GM21381 (cell line): Measurements from ENCODE around the gene KRT36.

Source experiments
- ATAC-seq: cut with Tn5 transposase; IDR thresholded peaks from one replicate; pipeline ENCODE4 v1.9.1; 2021; ENCODE audit warnings: mild to moderate bottlenecking, moderate library complexity; ENCODE audit not compliant: unreplicated experiment

KRT36 gene

DNA sequence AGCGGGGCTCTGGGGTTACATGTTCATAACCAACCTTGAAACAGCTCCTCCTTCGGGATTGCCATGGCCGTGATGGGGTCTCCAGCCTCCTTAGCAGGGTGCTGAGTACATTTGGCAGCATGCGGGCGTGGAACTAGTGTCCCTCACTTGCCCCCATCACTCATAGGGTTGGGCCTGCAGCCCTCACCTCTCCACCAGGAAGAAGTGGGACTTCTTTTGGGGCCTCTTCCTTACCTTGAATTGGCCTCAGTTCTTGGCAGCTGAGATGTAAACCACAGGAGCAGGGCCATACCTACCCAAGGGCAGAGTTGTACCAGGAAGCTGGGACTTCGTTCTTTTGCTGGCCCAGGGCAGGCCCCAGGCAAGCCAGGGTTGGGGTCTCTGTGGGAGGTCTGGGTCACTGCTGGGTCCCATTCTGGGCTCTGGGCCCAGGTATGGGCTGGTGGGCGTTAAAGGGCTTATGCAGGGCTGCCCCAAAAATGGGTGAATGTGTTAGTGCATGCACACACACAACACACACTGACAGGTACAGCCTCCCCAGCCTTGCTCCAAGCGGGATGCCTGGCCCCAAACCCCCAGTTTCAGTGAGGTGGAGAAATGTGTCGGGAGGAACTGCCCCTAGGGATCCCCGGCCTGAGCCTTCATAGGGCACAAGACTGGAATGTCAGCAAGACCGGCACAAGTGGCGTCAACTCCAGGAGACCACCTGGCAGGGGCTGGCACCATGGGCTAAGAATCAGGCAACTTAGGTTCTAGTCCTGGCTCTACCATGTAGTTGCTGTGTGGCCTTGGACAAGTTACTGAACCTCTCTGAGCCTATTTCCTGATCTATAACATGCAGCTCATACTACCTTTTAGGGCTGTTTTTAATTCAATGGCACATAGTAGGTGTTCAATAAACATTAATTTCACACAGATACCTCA, 32.9 kb upstream of the KRT36 start:
- ATAC-seq: no peak

GRCh38 chr17:41521574-41522261, 32.0 kb upstream of the KRT36 start:
- no peak for ATAC-seq

GRCh38 chr17:41520821-41521521, 31.3 kb upstream of the KRT36 start:
- no peak for ATAC-seq

DNA sequence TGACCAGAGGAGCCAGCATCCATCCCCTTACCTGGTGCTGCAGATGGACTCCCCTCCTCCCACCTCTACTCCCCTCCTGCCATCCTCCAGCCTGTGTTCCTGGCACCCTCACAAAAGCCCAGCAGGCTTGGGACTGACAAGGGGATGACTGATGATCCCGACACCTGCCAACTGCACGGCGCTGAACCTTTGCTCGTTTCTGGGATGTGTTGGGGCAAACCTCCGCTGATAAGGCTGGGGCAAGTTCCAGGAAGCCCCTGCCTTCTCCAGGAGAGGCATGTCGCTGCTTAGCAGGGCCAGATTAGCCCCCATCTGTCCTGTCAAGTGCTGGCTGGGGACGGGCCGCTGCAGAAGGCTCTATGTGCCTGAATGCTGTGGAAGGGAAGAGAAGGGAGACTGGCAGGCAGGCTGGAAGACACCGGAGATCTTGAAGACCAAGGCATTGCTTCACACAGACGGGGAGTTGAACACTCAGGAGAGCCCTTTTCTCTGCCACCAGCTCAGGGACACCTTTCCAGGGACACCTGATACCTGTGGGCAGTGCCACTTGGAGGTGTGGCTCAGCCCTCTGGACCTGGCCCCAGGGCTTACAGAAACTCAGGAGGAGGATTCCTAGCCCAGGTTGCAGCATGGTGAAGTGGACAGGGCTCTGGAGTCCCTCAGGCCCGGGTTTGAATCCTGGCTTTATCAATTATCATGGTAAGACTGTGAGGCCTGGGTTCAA, 30.0 kb upstream of the KRT36 start:
- no peak for ATAC-seq

DNA sequence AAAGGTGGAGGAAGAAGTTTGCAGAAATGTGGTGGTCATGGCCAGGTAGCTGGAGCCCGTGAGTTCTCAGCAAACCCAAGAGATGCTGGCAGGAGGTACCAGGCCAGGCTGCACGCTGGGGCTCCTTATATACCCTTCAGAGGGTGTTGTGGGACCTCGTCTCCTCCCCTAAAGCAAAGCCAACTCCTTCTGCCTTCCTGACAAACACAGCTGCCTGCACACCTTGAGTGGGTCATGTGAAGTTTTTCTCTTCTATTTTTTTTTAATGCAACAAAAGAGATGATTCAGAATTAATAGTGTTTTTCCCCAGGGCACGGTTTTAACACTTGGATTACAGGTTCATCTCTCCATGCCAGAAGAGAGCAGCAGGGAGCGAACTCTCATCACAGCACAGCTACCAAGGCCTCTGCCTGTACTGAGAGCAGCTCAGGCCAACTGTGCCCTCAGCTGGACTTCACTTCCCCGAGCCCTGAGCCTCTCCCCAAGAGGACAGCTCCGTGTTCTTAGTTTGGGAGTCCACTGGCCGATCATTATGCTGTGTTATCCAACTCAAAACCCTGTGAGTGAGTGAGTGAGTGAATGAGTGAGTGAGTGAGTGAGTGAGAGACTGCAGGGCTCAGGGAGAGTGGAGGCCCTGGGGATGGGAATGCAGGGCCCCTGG, 29.2 kb upstream of the KRT36 start, which contains the start of gene KRT15:
TSS of gene KRT15 (minus strand) at position 102 of the 661 bp plus-strand sequence. CDS start at position 39, 63 bp downstream.
- ATAC-seq: no peak

- no peak for ATAC-seq
Observed at GRCh38 chr17:41518031-41518430, 28.3 kb upstream of the KRT36 start.

DNA sequence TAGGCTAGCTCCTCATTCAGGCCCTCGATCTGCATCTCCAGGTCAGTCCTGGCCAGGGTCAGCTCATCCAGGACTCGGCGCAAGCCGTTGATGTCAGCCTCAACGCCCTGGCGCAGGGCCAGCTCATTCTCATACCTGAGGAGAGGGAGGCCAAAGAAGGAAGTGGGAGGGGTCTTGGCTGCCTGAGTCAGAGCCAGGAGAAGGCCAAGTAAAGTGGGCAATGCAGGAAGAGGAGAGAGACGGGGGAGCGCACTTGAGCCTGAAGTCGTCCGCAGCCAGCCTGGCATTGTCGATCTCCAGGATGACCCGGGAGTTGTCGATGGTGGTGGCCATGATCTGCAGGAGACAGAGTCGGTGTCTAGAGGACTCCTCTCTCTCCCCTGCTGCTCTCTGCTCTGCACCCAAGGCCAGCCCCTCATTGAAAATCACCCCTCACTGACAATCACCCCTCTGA, 27.1 kb upstream of the KRT36 start:
- ATAC-seq: no peak

GRCh38 chr17:41516147-41516829, 26.6 kb upstream of the KRT36 start:
- no peak for ATAC-seq

DNA sequence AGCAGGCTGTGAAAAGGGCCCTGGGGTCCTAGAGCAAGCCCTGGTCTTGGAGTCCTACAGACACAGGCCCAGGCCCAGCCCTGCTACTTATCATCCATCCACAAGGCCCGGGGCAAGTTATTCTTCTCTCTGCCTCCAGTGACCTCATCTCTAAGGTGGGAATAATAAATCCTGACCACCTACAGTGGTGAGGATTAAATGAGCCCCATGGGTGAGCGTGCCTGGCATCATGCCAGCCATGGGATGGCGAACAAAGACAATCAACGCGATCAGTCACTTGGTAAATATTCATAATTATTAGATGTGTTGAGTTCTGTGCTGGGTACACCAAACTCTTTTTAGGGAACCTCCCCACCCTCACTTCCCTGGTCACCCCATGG, 23.4 kb upstream of the KRT36 start:
- no peak for ATAC-seq

DNA sequence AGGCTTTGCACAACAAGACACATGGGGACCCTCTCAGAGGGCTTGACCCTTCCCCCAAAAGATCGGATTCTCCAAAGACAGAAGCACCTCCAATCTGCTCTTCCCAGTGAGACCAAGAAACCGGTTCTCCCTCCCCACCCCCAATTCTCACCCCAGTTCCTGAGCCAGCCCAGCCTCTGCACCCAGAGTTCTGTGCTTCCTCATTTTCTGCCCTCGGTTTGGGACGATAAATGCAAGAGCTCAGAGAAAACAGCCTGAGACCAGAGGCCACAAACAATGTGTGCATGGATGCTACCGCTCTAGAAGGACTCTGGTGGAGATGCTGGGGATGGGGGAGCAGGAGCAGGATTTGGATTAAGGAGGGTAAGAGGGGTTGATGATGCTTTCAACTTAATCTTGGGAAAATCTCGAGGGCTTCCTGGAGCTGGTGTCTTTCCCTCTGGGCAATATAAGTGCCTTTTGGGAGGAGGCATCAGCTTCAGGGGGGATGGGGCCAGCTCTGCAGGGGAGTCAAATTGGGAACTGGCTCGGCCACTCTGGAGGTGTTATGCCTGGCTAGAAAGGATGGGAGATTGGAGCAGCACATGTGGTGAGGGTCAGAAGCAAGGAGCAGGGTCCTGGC, 22.9 kb upstream of the KRT36 start:
- no peak for ATAC-seq

DNA sequence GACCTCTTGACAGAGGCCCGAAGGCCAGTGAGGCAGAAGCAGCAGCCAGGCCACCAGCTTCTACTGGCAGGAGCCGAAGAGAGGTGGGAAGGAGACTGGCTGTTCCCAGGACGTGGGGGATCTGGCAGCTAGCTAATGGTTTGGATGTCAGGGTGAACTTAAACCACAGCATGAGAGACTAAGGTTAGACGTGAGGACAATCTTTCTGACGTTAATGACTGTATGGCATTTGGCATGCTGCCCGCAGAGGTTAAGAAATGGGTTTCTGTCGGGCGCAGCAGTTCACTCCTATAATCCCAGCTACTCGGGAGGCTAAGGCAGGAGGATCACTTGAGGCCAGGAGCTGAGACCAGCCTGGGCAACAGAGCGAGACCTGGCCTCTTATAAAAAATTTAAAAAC, 22.0 kb upstream of the KRT36 start:
- ATAC-seq: no peak

DNA sequence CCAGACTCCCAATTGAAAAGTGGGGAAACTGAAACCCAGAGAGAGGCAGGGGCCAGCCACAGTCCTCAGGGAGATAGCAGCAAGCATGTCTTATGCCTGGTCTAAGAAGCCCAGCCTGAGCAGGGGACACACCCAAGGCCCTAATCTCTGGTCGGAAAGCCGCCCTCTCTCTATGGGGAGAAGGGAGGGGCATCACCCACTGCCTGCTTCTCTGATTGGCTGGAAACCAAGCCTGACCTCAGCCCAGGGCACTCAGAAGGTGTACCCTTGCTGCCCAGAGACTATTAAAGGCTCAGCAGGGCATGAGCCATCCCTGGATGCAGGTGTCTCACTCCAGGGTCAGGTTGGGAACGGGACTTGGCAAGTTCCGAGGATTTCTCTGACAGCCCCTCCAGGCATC, 21.4 kb upstream of the KRT36 start:
- no peak for ATAC-seq

- ATAC-seq: no peak
Observed at GRCh38 chr17:41510251-41511065, 20.7 kb upstream of the KRT36 start.

GRCh38 chr17:41507315-41507880, 17.7 kb upstream of the KRT36 start:
- no peak for ATAC-seq

GRCh38 chr17:41505809-41506767, 16.4 kb upstream of the KRT36 start:
- no peak for ATAC-seq

DNA sequence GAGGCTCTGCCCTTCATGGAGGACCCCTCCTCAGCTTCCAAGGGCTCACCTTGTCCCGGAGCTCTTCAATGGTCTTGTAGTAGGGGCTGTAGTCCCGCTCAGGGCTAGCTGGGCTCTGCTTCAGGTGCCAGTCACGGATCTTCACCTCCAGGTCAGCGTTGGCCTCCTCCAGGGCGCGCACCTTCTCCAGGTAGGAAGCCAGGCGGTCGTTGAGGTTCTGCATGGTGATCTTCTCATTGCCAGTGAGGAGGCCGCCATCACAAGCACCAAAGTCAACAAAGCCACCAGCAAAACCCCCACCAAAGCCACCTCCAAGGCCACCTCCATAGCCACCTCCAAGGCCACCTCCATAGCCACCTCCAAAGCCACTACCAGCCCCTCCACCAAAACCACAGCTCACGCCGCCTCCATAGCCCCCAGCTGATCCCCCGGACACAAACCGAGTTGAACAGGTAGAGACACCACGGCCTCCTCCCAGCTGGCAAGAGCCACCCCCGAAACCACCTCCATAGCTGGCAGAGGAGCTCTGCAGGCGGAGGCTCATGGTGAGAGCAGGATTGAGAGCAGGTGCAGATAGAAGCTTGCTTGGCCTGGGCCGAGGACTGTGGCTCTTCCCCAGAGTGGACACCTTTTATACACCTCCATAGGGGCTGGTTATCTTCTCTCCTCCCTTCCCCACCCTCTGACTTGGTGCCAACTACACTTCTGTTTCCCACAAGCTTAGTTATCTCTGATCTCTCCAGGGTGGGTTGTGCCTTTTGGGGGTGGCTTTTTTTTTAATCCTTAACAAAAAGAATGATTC, 15.5 kb upstream of the KRT36 start, which contains the start of gene KRT13:
TSS of gene KRT13 (minus strand) at position 606 of the 802 bp plus-strand sequence. CDS start at position 544, 62 bp downstream.
- no peak for ATAC-seq
